GM18907 (cell line): ENCODE data around the gene FAM81B.

ENCODE experiments used
- ATAC-seq: cut with Tn5 transposase; IDR thresholded peaks from one replicate; pipeline ENCODE4 v1.9.1; 2021; ENCODE audit warnings: mild to moderate bottlenecking, moderate library complexity; ENCODE audit not compliant: unreplicated experiment

FAM81B gene

DNA sequence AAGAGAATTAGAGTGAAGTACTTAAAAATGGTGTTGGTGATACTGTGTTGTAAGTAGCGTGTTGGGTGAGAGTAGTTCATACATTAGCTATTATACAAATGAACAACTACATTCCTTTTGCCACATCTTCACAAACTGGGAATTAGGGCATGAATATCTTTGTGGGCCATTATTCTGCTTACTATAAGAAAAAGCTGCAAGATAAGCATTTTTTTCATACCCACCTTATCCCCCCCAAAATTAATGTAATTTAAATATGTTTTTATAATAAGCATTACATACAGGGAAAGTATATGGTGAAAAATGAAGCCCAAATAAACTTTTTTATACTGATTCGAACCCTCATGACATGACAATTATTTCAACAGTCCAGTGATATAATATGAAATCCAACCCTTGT lies 69.5 kb downstream of the FAM81B start:
- ATAC-seq: no peak

DNA sequence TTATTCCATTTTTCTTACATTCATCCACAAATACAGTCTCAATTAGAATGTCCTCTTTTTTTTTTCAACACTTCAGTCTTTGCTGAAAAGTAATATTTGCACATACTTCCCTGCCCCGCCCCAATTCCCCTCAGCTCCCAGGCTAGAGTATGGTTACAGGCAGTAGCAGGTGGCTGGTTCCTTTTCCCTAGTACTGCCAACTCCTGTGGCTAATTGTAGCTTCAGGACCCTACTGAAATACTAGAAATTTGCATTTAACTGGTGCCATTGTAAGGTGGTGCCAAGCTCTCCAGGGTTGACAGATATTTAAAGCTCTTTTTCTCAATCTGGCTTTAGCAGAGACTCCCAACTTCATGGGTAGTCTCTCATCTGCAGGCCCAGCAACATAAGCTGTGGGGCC lies 80.3 kb downstream of the FAM81B start:
- no peak for ATAC-seq

- ATAC-seq: no peak
These were observed 80.8 kb downstream of the FAM81B start for GRCh38 chr5:95471942-95472341.

DNA sequence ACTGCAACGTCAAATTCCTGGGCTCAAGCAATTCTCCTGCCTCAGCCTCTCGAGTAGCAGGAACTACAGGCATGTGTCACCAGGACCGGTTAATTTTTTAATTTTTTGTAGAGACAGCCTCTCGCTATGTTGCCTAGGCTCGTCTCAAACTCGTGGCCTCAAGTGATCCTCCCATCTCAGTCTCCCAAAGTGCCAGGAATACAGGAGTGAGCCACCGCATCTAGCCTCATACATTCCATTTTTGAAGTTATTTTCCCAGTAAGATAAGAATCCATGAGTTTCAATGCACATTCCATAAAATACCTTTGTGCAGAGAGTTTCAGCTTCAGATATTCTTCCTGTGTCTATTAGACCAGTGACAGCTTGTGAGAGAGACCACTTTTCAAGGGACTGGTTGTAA lies 93.3 kb downstream of the FAM81B start:
- no peak for ATAC-seq

- no peak for ATAC-seq
These were observed 95.0 kb downstream of the FAM81B start for GRCh38 chr5:95486191-95486590.

DNA sequence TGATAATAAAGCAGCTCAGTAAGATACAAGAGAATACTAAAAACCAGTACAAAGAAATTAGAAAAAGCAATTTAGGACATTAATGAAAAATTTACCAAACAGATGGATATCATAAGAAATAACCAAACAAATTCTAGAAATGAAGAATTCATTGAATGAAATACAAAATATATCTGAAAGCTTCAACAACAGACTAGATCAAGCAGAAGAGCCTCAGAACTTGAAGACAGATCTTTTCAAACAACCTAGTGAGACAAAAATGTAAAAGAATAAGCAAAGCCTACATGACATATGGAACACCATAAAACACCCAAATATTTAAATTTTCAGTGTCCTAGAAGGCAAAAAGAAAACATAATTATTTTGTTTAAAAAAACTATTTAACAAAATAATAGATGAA lies 96.7 kb downstream of the FAM81B start:
- no peak for ATAC-seq
